B cell (primary cell): ENCODE results near the gene JAG1. TPM values are rescaled to one million over a fixed set of nuclear protein-coding genes. Genes with fewer than 3 reads are reported as not detected.

ENCODE experiments used
- ATAC-seq: fragments of 200-7000 bp; cut with Tn5 transposase; one replicate; pipeline ENCODE4 v1.10.0; 2021; ENCODE audit warnings: low read depth, mild to moderate bottlenecking, moderate number of reproducible peaks, moderate library complexity
- CTCF ChIA-PET: fragments of 350-600 bp; sonication (Branson Sonifier 250); formaldehyde crosslinking; loops from one replicate; lab custom pipeline; 2021; ENCODE audit warnings: antibody characterized with exemption, inconsistent platforms; lab: Charles Lee
- POLR2A ChIA-PET: fragments of 350-600 bp; sonication (Branson Sonifier 250); formaldehyde crosslinking; loops from one replicate; lab custom pipeline; 2021; ENCODE audit warnings: antibody characterized with exemption; lab: Charles Lee
- DNase-seq: peaks from one replicate; pipeline ENCODE4 v3.0.0; 2013
- H2AFZ ChIP-seq: 2 replicates; pipeline ENCODE4 v1.6.1; 2012; ENCODE audit warnings: mild to moderate bottlenecking, low read depth, low read length; ENCODE audit not compliant: insufficient read depth, poor library complexity, severe bottlenecking
- H3K27ac ChIP-seq, 2 donors: 1 replicate in 1 of 2; 2 replicates in 1 of 2; pipeline ENCODE4 v1.5.1; 2012 to 2013; ENCODE audit warnings: low read length in 2 of 2, mild to moderate bottlenecking in 2 of 2, moderate library complexity in 1 of 2
- H3K27me3 ChIP-seq, 4 experiments: fragments of 200-600 bp in 1 of 4; sonication (generic) in 1 of 4; replicated peaks in 1 of 4; 1 replicate in 2 of 4; 2 replicates in 2 of 4; pipeline versions ENCODE4 v1.6.1 to v1.7.0; 2013 to 2016; ENCODE audit warnings: low read length in 3 of 4, mild to moderate bottlenecking in 2 of 4, mixed read lengths in 1 of 4, moderate library complexity in 1 of 4; ENCODE audit not compliant: insufficient read depth in 4 of 4, control insufficient read depth in 3 of 4; ENCODE audit errors: control extremely low read depth in 1 of 4
- H3K36me3 ChIP-seq, 2 experiments: replicated peaks in 1 of 2; 1 replicate in 1 of 2; 2 replicates in 1 of 2; pipeline versions ENCODE4 v1.6.1 to v1.7.1; 2013; ENCODE audit warnings: low read length in 1 of 2; ENCODE audit not compliant: insufficient read depth in 2 of 2, control insufficient read depth in 1 of 2; ENCODE audit errors: control extremely low read depth in 1 of 2, extremely low read depth in 1 of 2
- H3K4me1 ChIP-seq, 2 donors: fragments of 200-600 bp in 1 of 2; sonication (generic) in 1 of 2; 1 replicate in 1 of 2; 2 replicates in 1 of 2; pipeline versions ENCODE4 v1.5.1 to v1.6.1; 2013 to 2017; ENCODE audit warnings: low read length in 2 of 2; ENCODE audit not compliant: control insufficient read depth in 2 of 2, insufficient read depth in 2 of 2
- H3K4me2 ChIP-seq: replicated peaks from 2 replicates; pipeline ENCODE3; 2012; ENCODE audit warnings: mild to moderate bottlenecking, low read depth, low read length; ENCODE audit not compliant: poor library complexity, severe bottlenecking
- H3K4me3 ChIP-seq, 5 experiments: fragments of 200-600 bp in 1 of 5; sonication (generic) in 1 of 5; 1 replicate in 3 of 5; 2 replicates in 2 of 5; pipeline versions ENCODE4 v1.5.1 to v1.7.0; 2011 to 2016; ENCODE audit warnings: low read length in 4 of 5, mild to moderate bottlenecking in 4 of 5, low read depth in 2 of 5, control low read depth in 1 of 5, moderate library complexity in 1 of 5; ENCODE audit not compliant: insufficient read depth in 1 of 5; ENCODE audit errors: control extremely low read depth in 1 of 5, extremely low read depth in 1 of 5
- H3K79me2 ChIP-seq: fragments of 200-600 bp; sonication (generic); one replicate; pipeline ENCODE4 v1.6.0; 2016; ENCODE audit warnings: low read length; ENCODE audit not compliant: control insufficient read depth, insufficient read depth
- H3K9ac ChIP-seq: fragments of 200-600 bp; sonication (generic); 2 replicates; pipeline ENCODE4 v1.6.1; 2017; ENCODE audit warnings: mild to moderate bottlenecking, low read length, moderate library complexity
- H3K9me3 ChIP-seq, 3 donors: one replicate each; pipeline versions ENCODE4 v1.6.1 to v1.7.1; 2013; ENCODE audit warnings: low read length in 2 of 3; ENCODE audit not compliant: control insufficient read depth in 2 of 3, insufficient read depth in 1 of 3; ENCODE audit errors: control extremely low read depth in 1 of 3
- H4K20me1 ChIP-seq: 2 replicates; pipeline ENCODE4 v1.6.0; 2012; ENCODE audit warnings: mild to moderate bottlenecking, low read length; ENCODE audit not compliant: insufficient read depth, control insufficient read depth, poor library complexity, severe bottlenecking
- H3K27ac Mint-ChIP-seq: one replicate; pipeline ENCODE4 v1.8.0; 2021; ENCODE audit warnings: mixed read lengths
- H3K27me3 Mint-ChIP-seq: one replicate; pipeline ENCODE4 v1.8.0; 2021; ENCODE audit warnings: mixed read lengths
- H3K4me1 Mint-ChIP-seq: one replicate; pipeline ENCODE4 v1.8.0; 2021; ENCODE audit warnings: mixed read lengths
- H3K4me3 Mint-ChIP-seq: one replicate; pipeline ENCODE4 v1.8.0; 2021; ENCODE audit warnings: mixed read lengths
- H3K9me3 Mint-ChIP-seq: one replicate; pipeline ENCODE4 v1.8.0; 2022; ENCODE audit warnings: mixed read lengths; ENCODE audit not compliant: insufficient read depth
- EZH2 ChIP-seq: IDR thresholded peaks from 2 replicates; pipeline ENCODE4 v1.6.1; 2012; ENCODE audit warnings: borderline replicate concordance, low read depth, mild to moderate bottlenecking, moderate library complexity, low read length; ENCODE audit not compliant: insufficient read depth, poor library complexity, severe bottlenecking
- WGBS: methylation state at CpG from one replicate; pipeline ENCODE4 v1.1.5; 2013; ENCODE audit warnings: missing lambda C conversion rate; ENCODE audit not compliant: insufficient coverage; 5-methylcytosine and 5-hydroxymethylcytosine counted together
- intact Hi-C: fragments of 100-400 bp; cut with micrococcal nuclease; formaldehyde crosslinking; loops from one replicate; pipeline ENCODE4 v1.10.0; 2022
- polyA plus RNA-seq: library from polyadenylated mRNA; depleted of rRNA; stranded (reverse); fragments of >200 nt; gene quantifications from 2 replicates; pipeline ENCODE4 v1.2.3, GENCODE V29; 2012
- total RNA-seq, 2 donors: library from RNA; stranded (reverse); fragments of 120-200 nt in 1 of 2; gene quantifications; 1 replicate in 1 of 2; 2 replicates in 1 of 2; pipeline versions ENCODE4 v1.2.3 to v1.2.4, GENCODE V29; 2013 to 2022
- TF ChIP-seq, protein P1 (sequence below): fragments of 200-600 bp; IDR thresholded peaks from one replicate; pipeline ENCODE4 v1.8.0; 2022; ENCODE audit warnings: antibody characterized with exemption, mild to moderate bottlenecking

Gene JAG1
- total and polyA plus RNA-seq, 2 donors (not counting 1 experiment from before 2014, with no cell fraction given), result not detected

DNA sequence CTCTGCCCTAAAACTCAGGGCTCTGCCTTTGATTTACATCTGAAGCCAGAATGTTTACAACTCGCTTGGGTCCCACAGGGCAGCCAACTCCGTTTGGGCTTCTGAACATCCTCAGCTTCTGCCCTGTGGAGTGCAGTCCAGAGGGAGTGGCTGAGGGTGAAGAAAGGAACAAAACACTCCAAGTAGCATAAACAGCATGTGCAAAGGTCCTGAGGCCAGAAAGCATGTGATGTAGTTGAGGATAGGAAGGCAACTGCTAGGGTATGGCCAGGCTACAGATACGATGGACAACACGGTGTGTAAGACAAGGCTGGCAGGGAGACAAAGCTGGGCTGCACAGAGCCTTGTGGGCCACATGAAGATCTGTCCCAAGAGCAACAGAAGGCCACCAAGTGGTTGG lies 12.5 kb downstream of the JAG1 start:
- no peaks in the 10 kb centered on the region for H4K20me1 ChIP-seq
- no peak overlapping the region for H3K27ac Mint-ChIP-seq
- H3K9ac ChIP-seq, result no peak overlapping the region
- TF ChIP-seq EZH2, result no peak
- TF ChIP-seq, protein P1, sequence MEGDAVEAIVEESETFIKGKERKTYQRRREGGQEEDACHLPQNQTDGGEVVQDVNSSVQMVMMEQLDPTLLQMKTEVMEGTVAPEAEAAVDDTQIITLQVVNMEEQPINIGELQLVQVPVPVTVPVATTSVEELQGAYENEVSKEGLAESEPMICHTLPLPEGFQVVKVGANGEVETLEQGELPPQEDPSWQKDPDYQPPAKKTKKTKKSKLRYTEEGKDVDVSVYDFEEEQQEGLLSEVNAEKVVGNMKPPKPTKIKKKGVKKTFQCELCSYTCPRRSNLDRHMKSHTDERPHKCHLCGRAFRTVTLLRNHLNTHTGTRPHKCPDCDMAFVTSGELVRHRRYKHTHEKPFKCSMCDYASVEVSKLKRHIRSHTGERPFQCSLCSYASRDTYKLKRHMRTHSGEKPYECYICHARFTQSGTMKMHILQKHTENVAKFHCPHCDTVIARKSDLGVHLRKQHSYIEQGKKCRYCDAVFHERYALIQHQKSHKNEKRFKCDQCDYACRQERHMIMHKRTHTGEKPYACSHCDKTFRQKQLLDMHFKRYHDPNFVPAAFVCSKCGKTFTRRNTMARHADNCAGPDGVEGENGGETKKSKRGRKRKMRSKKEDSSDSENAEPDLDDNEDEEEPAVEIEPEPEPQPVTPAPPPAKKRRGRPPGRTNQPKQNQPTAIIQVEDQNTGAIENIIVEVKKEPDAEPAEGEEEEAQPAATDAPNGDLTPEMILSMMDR, result no peak
- H3K36me3 ChIP-seq, result no peaks in the 10 kb centered on the region
- H3K27me3 ChIP-seq, result peaks cover 0 to 17% (median 3%) of the 10 kb centered on the region in 4 experiments
- no peak for ATAC-seq
- DNase-seq, result no peak
- H3K4me2 ChIP-seq, result no peak overlapping the region
- no peaks in the 10 kb centered on the region for H3K9me3 Mint-ChIP-seq
- no peak overlapping the region for H3K27ac ChIP-seq
- no peaks in the 10 kb centered on the region for H3K4me1 Mint-ChIP-seq
- no peaks in the 10 kb centered on the region for H3K79me2 ChIP-seq
- no peaks in the 10 kb centered on the region for H3K4me1 ChIP-seq
- no peak overlapping the region for H3K4me3 Mint-ChIP-seq
- intact Hi-C loops, result no loop called here
- H3K4me3 ChIP-seq, result no peak overlapping the region
- ChIA-PET POLR2A (no interaction called here), CTCF (no interaction called here)
- WGBS, result 83% methylated on average over 3 of the region's 4 CpGs
- H2AFZ ChIP-seq, result no peak overlapping the region
- peaks cover 60% of the 10 kb centered on the region for H3K27me3 Mint-ChIP-seq
- peaks cover 0 to 4% (median 0%) of the 10 kb centered on the region in 3 donors for H3K9me3 ChIP-seq

DNA sequence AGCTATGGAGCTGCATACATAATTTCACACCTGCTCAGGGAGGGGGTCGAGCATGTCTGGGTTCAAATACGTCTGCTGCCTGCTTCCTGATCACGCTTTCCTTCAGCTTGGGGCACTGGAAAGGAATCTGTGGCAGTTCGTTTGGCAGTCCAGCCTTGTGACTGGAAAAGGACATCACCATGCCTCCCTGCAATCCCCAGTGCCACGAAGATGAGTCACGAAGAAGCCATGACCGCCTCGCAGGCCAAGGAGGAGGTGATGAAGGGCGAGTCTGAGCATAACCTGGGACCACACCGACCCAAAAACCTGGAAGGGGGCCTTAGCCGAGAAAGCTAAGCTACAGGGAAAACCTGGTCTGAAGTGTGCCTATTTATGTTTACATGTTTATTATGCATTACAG lies 13.1 kb downstream of the JAG1 start:
- Mint-ChIP-seq H3K27ac (no peak overlapping the region), H3K27me3 (peaks cover 58% of the 10 kb centered on the region), H3K4me3 (no peak overlapping the region), H3K9me3 (no peaks in the 10 kb centered on the region), H3K4me1 (no peaks in the 10 kb centered on the region)
- Histone ChIP-seq H3K9ac (no peak overlapping the region), H3K9me3 (peaks cover 0 to 4% (median 0%) of the 10 kb centered on the region in 3 donors), H3K79me2 (no peaks in the 10 kb centered on the region), H4K20me1 (no peaks in the 10 kb centered on the region), H3K4me2 (no peak overlapping the region), H3K4me3 (no peak overlapping the region), H3K36me3 (no peaks in the 10 kb centered on the region), H3K27me3 (peaks cover 0 to 17% (median 3%) of the 10 kb centered on the region in 4 experiments), H3K27ac (no peak overlapping the region), H3K4me1 (no peaks in the 10 kb centered on the region), H2AFZ (no peak overlapping the region)
- DNase-seq (no peak), ATAC-seq (no peak)
- intact Hi-C loops, result no loop called here
- ChIA-PET CTCF (no interaction called here), POLR2A (no interaction called here)
- no peak for TF ChIP-seq EZH2
- TF ChIP-seq, protein P1, result no peak
- 88% methylated on average over 8 of the region's 11 CpGs for WGBS
